Activated effector memory CD4-positive, alpha-beta T cell treated with Interleukin-2 at 50 U/mL for 16 hours (primary cell): ENCODE measurements around the gene URI1.

Experiments
- DNase-seq: peaks from one replicate; pipeline ENCODE4 v3.0.0-alpha.2; 2020

The URI1 gene

DNA sequence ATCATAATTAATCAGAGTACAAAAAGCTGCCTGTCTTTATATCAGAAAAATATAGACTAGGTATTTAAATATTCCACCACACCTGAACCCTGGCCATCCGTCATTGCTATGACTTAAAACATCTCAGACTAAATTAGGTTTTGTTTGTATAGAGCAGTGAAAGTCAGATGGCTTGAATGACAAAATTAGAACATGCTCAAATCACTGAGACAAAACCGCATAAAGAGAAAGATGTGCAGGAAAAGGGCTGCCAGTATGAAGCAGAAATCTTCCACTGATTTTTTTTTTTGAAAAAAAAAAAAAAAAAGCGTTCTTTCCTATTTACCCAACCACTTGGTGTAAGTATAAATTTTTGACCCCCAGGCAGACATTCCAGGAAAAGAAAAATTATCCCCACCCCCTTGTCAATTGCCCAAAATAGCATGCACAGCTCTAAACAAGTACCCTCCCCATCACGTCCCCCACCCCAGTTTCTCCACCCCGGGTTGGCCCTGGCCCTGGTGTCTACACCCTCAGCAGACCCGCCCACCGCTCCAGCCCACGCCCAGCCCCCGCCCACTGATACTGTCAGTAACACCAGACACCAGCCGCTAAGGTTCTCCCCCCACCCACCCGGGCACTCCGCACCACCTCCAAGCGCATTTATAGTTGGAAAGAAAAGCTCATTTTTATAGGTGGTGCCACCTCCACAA lies 118.6 kb downstream of the URI1 start:
- DNase-seq: no peak

DNA sequence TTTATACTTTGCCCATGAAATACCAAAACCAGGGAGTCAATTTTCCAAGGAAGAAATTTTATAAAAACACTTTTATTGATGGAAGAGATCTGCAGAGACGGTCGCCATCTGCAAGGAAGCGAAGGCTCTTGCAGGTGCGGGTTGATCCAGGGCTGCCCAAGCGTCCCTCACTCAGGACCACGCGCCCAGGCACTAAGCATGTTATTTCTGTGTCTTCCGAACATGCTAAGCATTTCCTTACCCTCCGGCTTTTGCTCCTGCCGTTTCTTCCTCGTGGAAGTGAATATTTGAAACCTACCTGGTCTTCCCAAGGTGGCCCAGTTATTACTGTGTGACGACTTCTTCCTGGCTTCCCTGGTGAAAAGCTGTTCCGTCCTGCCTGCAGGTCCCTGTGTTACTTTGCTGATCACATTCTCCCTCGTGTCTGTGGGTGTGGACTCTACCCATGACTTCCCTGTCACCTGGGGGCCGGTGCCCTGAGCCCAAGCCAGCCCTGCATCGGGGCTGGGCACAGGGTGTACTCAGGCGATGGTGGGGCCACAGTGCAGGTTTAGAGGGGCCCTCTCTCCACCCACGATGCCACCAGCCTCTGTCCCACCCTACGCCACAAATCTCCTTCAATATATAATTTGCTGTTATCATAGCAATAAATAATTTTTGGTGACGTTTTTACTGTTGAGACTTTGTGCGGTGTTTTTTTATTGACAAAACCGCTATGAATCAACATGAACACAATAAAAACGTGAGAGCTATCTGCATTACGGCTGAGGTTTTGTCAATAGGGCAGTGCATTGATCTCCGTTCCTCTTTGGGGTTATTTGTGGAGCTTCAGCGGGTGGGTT lies 119.4 kb downstream of the URI1 start:
- DNase-seq: no peak

DNA sequence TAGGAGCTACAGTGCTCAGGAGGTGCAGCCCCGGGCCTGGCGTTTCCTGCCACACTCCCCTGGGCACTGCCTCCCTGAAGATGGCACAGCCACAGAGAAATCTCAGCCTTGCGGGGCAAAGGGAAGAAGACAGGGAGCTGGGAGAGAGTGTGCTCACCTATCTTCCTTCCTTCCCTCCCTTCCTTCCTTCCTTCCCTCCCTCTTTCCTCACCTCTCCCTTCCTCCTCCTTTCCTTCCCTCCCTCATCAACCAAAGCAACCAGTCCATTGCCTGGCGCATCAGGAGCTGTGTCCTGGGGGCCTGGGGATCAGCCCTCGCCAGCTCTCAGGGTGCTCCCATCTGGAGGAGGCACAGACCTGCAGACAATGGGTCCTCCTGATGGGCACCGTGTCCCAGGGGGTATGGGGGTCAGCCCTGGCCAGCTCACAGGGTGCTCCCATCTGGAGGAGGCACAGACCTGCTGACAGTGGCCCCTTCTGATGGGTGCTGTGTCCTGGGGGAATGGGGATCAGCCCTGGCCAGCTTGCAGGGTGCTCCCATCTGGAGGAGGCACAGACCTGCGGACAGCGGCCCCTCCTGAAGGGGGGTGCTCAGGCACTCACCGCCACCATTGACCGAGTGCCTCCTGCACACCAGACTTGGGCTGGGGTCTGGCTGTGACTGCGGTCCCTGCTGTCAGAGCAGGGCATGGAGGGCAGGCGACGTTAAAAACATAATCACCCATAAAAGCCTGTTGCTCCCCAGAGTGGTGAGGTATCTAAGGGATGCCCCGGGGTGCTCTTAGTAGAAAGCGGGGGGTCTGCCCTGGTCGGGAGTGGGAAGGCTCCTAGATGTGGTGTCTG lies 120.2 kb downstream of the URI1 start:
- DNase-seq: no peak

DNA sequence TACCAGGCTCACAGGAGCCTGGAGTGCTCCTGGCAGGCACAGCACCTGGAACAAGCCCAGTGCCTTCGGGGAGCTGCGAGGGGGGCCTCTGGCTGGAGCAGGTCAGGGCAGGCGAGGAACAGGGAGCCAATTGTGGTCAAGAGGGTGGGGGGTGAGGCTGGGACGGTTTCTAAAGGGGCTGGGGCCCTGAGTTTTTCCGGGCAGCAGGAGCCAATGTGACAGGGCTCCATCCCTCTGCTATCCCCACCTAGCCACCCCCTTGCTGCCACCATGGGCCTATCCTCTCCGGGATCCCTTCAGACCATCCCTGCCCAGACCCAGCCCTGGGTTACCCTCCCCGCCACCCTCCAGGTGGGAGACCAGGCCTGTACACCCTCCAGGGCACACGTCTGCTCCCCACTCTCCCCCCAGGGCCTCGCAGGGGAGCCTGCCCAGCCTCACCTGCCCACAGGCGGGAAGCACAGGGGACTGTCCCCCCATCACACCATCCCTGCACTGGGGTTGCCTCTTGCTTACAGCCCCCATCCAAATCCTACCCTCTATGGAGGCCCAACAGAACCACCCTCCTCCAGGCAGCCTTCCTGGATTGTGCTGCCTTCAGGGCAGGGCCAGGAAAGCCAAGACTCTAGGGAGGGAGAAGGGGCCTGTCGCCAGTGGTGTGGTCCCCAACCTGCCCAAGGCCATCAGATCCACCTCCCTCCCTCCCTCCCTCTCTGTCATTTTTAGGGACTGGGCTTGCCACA lies 121.0 kb downstream of the URI1 start:
- no peak for DNase-seq

DNA sequence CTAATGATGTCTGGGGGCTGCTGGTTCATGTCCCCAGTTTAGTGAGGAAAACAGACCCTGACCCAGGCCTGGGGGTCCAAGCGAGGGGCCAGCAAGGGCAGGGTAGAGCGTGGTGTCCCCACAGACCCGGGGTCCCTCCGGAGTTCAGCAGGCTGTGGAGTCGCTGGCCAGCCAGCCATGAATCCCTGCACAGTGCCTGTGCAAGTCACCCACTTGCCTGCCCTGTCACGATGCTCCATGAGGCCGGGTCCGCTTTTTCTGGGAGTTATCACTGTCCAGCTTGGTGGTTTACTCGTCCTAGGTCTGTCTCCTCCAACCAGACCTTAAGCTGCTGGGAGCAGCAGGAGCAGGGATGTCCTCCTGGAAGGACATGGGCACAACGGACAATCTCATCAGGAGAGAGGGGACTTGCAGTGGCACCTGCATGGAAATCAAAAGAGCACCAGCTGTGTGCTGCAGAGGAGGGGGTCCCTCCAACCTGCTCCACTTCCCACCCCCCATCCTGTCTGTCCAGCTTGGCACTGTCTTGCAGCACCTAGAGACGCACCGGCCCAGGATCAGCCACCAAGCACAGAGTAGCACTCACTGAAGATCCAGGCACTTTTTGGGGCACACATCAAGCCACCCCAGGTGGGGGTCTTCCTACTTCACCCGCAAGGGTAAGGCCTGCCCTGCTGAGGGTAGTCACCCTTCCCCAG lies 121.8 kb downstream of the URI1 start:
- no peak for DNase-seq

DNA sequence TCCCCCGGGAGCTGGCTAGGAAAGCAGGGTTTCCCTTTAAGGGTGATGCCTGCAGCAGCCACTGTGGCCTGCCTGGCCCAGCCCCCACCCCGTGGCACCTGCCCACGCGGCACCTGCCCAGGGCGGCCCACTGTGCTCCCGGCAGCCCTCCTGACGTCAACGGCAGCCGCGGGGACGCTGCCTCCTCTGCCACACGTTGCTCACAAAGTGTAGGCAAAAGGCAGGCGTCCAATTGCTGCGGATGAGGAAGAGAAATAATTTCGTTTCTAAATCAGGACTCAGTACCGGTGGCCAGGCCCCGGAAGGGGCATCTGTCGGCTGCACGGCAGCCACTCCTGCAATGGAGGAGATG lies 122.3 kb downstream of the URI1 start:
- DNase-seq: no peak

DNA sequence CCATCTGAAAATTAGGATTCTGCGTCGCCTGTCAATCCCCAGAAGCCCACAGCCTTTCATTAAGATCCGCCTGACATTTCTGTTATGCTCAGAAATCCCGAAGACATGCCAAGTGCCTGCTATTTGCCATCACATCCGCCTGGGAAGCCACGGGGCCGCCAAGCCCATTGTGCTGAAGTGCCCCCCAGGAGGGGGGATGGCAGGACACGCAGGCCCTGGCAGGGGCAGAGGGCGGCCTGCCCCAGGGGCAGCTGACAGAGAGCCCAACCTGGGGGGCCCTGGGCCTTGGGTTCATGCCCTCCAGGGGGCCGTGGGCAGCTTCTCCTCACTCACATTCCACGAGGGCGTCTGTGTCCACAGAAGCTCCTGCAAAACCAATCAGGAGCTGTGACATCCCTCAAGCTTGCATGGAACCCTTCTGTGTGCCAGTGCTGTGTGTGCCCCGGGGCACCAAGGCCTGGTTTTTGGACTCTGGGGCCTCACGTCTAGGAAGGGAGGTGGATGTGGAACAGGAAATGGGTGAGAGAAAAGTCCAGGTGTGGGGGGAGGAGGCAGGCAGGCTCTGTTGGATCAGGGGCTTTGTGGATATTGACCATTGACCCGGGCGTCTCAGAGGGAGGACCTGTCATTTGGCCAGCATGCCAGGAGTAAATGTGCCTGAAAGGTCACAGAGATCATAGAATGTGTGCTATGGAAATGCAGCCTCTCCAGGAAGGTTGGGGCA lies 122.9 kb downstream of the URI1 start:
- no peak for DNase-seq

DNA sequence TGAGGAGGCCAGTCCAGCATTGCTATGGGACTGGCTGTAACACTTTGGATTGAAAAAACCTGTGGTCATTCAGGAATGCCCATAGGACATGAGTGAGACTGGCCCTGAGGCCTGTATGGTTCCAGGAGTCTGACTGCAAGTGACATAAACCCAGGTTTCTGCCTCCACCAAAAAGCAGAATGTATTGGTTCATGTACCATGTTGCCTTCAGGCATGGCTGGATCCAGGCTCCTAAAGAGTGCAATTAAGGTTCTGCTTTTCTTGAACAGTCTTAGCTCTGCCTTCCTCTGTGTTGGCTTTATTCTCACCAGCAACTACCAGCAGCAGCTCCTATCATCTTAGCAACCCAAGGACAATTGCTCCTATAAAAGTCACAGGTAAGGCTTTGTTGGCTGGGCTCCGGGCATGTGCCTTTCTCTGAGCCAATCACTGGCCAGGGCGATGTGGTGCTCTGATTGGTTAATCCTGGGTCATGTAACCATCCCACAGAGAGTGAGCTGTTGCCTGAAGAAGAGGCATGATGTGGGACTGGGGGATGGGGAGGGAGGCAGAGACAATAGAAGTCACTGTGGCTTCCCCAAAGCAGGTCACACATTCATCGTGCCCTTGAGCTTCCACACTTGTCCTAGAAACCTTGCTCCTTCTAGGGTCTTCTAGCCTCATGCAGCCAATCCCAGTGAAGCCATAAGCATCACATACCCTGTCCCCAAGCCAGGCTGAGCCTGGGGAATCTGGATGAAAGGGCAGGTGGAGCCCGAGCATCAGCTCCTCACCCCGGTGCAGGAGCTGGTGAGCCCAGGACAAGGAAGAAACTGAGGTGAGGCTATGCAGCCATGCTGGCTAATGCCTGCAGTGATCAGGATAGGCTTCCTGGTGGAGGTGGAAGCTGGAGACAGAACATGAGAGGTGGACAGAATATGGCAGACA lies 123.9 kb downstream of the URI1 start:
- DNase-seq: no peak
